ENCODE data around the gene IRX2. TPM values are rescaled to one million over a fixed set of nuclear protein-coding genes. Genes with fewer than 3 reads are reported as not detected.

Gene IRX2
- total RNA-seq, 4 donors from 2014 or later: not detected

DNA sequence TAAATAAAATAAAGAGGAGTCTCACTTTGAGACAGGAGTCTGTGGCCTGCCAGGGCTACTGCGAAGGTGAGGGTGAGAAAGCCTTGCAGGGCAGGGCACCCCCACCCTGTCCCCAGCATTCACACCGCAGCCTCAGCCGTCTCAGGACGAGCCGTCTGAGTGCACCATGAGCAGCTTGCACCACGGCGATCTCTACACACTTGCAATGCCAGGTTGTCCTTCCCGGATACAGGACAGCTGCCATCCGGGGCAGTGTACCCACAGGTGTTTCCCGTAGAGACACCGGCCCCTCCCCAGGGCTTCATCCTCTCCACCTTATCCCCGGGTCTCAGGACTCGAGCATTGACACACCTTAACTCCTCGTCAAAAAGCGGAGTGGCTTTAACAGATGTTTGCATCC lies 43.3 kb downstream of the IRX2 start:
- no peaks in the 10 kb centered on the region for H3K36me3 ChIP-seq
- no peak overlapping the region for H3K4me3 ChIP-seq
- in situ Hi-C loops (cut with MboI; ENCODE audit: low pct_ligation_motif_present in 1 of 4, low pct_unique_long_range_greater_than_20kb in 1 of 4, low sequenced_read_pairs in 3 of 4) (no loop called here), intact Hi-C loops (cut with DNase I; ENCODE audit: low total_unique reads) (no loop called here)
- no peak for DNase-seq
- no peak for TF ChIP-seq POLR2A (IDR thresholded peaks at IDR 0.05)
- no peaks in the 10 kb centered on the region for H3K27me3 ChIP-seq
- H3K9me3 ChIP-seq: no peaks in the 10 kb centered on the region
- H3K4me1 ChIP-seq: no peaks in the 10 kb centered on the region
- no peak overlapping the region for H3K27ac ChIP-seq
- WGBS, 2 donors (ENCODE audit: low coverage in 1 of 2): 60 to 78% methylated on average over 1 to 15 of the region's 15 CpGs

DNA sequence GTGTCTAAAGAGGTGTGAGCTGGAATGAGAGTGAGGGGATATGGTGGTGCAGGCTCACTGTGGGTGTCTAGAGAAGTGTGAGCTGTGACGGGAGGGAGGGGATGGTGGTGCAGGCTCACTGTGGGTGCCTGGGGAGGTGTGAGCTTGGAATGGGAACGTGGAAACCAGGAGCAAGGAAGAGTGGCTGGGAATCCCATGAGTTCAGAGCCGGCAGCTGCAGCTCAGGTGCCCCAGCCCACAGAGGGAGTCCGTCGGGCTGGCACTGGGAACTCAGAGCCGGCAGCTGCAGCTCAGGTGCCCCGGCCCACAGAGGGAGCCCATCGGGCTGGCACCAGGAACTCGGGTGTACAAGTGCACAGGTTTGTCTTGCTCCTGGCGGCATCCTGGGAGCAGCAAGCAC lies 45.6 kb downstream of the IRX2 start:
- intact Hi-C loops (cut with DNase I; ENCODE audit: low total_unique reads) (no loop called here), in situ Hi-C loops (cut with MboI; ENCODE audit: low pct_ligation_motif_present in 1 of 4, low pct_unique_long_range_greater_than_20kb in 1 of 4, low sequenced_read_pairs in 3 of 4) (no loop called here)
- no peaks in the 10 kb centered on the region for H3K9me3 ChIP-seq
- H3K4me3 ChIP-seq: no peak overlapping the region
- no peaks in the 10 kb centered on the region for H3K4me1 ChIP-seq
- TF ChIP-seq POLR2AphosphoS5 (IDR thresholded peaks at IDR 0.05) (no peak), POLR2A (IDR thresholded peaks at IDR 0.05) (no peak), EP300 (IDR thresholded peaks at IDR 0.05; ENCODE audit: low read depth) (no peak)
- TF ChIP-seq, protein P1, sequence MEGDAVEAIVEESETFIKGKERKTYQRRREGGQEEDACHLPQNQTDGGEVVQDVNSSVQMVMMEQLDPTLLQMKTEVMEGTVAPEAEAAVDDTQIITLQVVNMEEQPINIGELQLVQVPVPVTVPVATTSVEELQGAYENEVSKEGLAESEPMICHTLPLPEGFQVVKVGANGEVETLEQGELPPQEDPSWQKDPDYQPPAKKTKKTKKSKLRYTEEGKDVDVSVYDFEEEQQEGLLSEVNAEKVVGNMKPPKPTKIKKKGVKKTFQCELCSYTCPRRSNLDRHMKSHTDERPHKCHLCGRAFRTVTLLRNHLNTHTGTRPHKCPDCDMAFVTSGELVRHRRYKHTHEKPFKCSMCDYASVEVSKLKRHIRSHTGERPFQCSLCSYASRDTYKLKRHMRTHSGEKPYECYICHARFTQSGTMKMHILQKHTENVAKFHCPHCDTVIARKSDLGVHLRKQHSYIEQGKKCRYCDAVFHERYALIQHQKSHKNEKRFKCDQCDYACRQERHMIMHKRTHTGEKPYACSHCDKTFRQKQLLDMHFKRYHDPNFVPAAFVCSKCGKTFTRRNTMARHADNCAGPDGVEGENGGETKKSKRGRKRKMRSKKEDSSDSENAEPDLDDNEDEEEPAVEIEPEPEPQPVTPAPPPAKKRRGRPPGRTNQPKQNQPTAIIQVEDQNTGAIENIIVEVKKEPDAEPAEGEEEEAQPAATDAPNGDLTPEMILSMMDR (IDR thresholded peaks at IDR 0.05): no peak
- 63 to 72% methylated on average over 7 to 10 of the region's 10 CpGs for WGBS, 2 donors (ENCODE audit: low coverage in 1 of 2)
- no peaks in the 10 kb centered on the region for H3K36me3 ChIP-seq
- no peaks in the 10 kb centered on the region for H3K27me3 ChIP-seq
- no peak for DNase-seq
- no peak overlapping the region for H3K27ac ChIP-seq

DNA sequence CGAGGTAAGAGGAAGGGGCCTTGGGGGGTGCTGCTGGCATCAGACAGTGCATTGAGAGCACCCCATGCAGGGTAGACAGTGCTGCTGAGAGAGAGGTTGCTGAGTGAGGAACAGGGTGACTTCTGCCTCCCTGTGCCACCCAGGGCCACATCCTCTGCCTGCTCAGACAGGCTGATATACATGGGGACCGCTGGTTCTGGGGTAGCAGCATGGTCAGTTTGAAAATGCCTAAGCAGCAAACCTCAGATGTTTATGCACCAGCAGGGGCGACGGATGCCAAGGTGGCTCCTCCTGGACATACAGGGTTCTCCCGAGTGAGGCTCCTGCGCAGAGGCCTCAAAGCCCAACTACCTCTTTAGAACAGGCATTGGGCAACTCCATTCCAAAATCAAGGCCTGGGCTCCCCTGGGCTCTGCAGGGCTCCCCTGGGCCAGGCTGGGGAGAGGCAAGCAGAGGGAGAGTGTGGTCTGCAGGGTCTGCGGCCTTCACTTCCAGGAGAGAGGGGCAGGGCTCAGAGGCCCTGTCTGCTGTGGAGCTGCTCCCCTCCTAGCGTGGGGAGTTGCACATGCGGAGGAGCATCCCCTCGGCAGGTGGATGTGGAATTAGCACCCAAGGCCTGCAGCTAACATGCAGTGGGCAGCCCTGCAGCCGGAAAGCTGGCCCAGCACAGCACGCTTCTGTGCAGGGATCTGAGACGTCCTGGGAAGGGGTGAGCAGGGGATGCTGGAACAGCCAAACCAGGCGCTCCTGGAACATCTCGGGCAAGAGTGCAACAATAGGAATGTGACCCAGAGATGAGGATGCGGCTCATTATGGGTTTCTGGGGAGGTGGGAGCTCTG lies 46.5 kb downstream of the IRX2 start:
- WGBS, 2 donors (ENCODE audit: low coverage in 1 of 2): 86% methylated on average over 12 of the region's 16 CpGs; no CpG with 5 or more reads in 1 of the 2 donors
- Histone ChIP-seq H3K27me3 (no peaks in the 10 kb centered on the region), H3K4me1 (no peaks in the 10 kb centered on the region), H3K4me3 (no peak overlapping the region), H3K27ac (no peak overlapping the region), H3K36me3 (no peaks in the 10 kb centered on the region), H3K9me3 (no peaks in the 10 kb centered on the region)
- in situ Hi-C loops (cut with MboI; ENCODE audit: low pct_ligation_motif_present in 1 of 4, low pct_unique_long_range_greater_than_20kb in 1 of 4, low sequenced_read_pairs in 3 of 4) (no loop called here), intact Hi-C loops (cut with DNase I; ENCODE audit: low total_unique reads) (no loop called here)
- TF ChIP-seq, protein P1 (IDR thresholded peaks at IDR 0.05): no peak
- TF ChIP-seq EP300 (IDR thresholded peaks at IDR 0.05; ENCODE audit: low read depth): no peak
- no peak for DNase-seq

DNA sequence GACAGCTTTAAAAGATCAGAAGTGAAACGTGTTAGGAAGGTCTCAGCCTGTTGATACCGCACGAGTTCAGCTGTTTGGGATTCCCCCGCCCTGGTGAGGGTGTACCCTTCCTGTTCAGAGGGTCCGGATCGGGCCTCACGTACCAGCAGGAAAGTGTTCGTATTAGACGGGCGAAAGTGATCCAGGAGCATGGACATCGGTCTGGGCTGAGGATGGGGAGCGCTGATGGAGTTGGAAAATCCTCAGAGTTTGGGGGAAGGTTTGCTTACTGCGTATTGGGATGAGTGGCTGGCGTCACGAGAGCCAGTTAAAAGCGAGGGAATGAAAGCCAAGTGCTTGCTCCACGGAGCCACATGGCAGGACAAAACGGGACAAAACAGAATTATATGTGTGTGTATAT lies 47.4 kb downstream of the IRX2 start:
- DNase-seq: no peak
- Histone ChIP-seq H3K27ac (no peak overlapping the region), H3K4me1 (no peaks in the 10 kb centered on the region), H3K27me3 (no peaks in the 10 kb centered on the region), H3K36me3 (no peaks in the 10 kb centered on the region), H3K4me3 (no peak overlapping the region), H3K9me3 (no peaks in the 10 kb centered on the region)
- in situ Hi-C loops (cut with MboI; ENCODE audit: low pct_ligation_motif_present in 1 of 4, low pct_unique_long_range_greater_than_20kb in 1 of 4, low sequenced_read_pairs in 3 of 4) (no loop called here), intact Hi-C loops (cut with DNase I; ENCODE audit: low total_unique reads) (no loop called here)
- WGBS, 2 donors (ENCODE audit: low coverage in 1 of 2): 83 to 84% methylated on average over 10 to 18 of the region's 18 CpGs
- TF ChIP-seq EP300 (IDR thresholded peaks at IDR 0.05; ENCODE audit: low read depth) (no peak), POLR2A (IDR thresholded peaks at IDR 0.05) (no peak), POLR2AphosphoS5 (IDR thresholded peaks at IDR 0.05) (no peak)
- TF ChIP-seq, protein P1 (IDR thresholded peaks at IDR 0.05): no peak

DNA sequence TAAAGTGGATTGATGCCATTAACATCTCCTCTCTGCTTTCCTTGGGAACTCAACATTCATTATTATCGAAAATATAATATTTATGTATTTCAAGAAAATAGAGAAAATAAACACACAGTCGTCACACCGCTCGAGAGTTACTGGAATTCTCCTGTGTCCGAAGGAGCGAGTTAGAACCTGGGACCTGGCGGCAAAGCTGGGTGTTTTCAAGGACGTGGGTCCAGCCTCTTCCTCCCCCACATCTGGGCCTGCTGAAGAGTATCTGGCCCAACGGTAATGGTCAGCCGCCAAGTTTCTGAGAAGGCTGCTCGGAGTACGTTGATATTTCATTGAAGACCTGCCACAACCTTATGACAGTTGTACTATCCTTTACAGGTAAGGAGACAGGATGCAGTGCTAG lies 47.9 kb downstream of the IRX2 start:
- intact Hi-C loops (cut with DNase I; ENCODE audit: low total_unique reads): no loop called here
- no peaks in the 10 kb centered on the region for H3K9me3 ChIP-seq
- no peak for DNase-seq
- in situ Hi-C loops (cut with MboI; ENCODE audit: low pct_ligation_motif_present in 1 of 4, low pct_unique_long_range_greater_than_20kb in 1 of 4, low sequenced_read_pairs in 3 of 4): no loop called here
- no peak overlapping the region for H3K4me3 ChIP-seq
- no peak overlapping the region for H3K27ac ChIP-seq
- H3K27me3 ChIP-seq: no peaks in the 10 kb centered on the region
- WGBS, 2 donors (ENCODE audit: low coverage in 1 of 2): 88 to 97% methylated on average over 7 to 12 of the region's 12 CpGs
- H3K4me1 ChIP-seq: no peaks in the 10 kb centered on the region
- TF ChIP-seq, protein P1 (IDR thresholded peaks at IDR 0.05): no peak
- TF ChIP-seq POLR2A (IDR thresholded peaks at IDR 0.05): no peak
- no peak for TF ChIP-seq POLR2AphosphoS5 (IDR thresholded peaks at IDR 0.05)
- no peak for TF ChIP-seq EP300 (IDR thresholded peaks at IDR 0.05; ENCODE audit: low read depth)
- no peaks in the 10 kb centered on the region for H3K36me3 ChIP-seq

Measured in transverse colon (tissue), 4 donors.